Liver (tissue), 9 donors: ENCODE measurements around the gene ADSS2. TPM values are rescaled to one million over a fixed set of nuclear protein-coding genes. Genes with fewer than 3 reads are reported as not detected.

ENCODE experiments used
- DNase-seq: peaks from one replicate; pipeline ENCODE4 v3.0.0-alpha.2; 2017; ENCODE audit warnings: low spot score
- H3K27ac ChIP-seq, 2 donors: one replicate each; pipeline ENCODE4 v1.7.0; 2013; ENCODE audit warnings: inconsistent platforms in 2 of 2, low read length in 2 of 2, control low read depth in 1 of 2, low read depth in 1 of 2, mild to moderate bottlenecking in 1 of 2
- H3K27me3 ChIP-seq, 4 donors: one replicate each; pipeline versions ENCODE4 v1.6.1 to v1.7.0; 2013; ENCODE audit warnings: low read length in 3 of 4, inconsistent platforms in 1 of 4, mild to moderate bottlenecking in 1 of 4, moderate library complexity in 1 of 4; ENCODE audit not compliant: control insufficient read depth in 4 of 4, insufficient read depth in 4 of 4
- H3K36me3 ChIP-seq, 4 donors: one replicate each; pipeline versions ENCODE4 v1.6.1 to v1.7.0; 2013; ENCODE audit warnings: low read length in 3 of 4, mild to moderate bottlenecking in 3 of 4, low read depth in 1 of 4, moderate library complexity in 1 of 4; ENCODE audit not compliant: control insufficient read depth in 4 of 4, insufficient read depth in 3 of 4
- H3K4me1 ChIP-seq, 4 donors: one replicate each; pipeline versions ENCODE4 v1.6.1 to v1.7.0; 2013; ENCODE audit warnings: low read length in 3 of 4, mild to moderate bottlenecking in 3 of 4, moderate library complexity in 1 of 4; ENCODE audit not compliant: control insufficient read depth in 4 of 4, insufficient read depth in 4 of 4
- H3K4me3 ChIP-seq, 3 donors: one replicate each; pipeline versions ENCODE4 v1.6.1 to v1.7.0; 2013; ENCODE audit warnings: low read length in 3 of 3, control low read depth in 1 of 3, low read depth in 1 of 3, mild to moderate bottlenecking in 1 of 3
- H3K9ac ChIP-seq, 2 donors: one replicate each; pipeline ENCODE4 v1.7.0; 2013; ENCODE audit warnings: low read length in 2 of 2, mild to moderate bottlenecking in 2 of 2, moderate library complexity in 2 of 2, control low read depth in 1 of 2, low read depth in 1 of 2
- H3K9me3 ChIP-seq, 4 donors: one replicate each; pipeline versions ENCODE4 v1.6.1 to v1.7.0; 2013; ENCODE audit warnings: low read length in 3 of 4; ENCODE audit not compliant: control insufficient read depth in 4 of 4
- ATF3 ChIP-seq: IDR thresholded peaks from 2 replicates; pipeline ENCODE4 v1.6.1; 2016; ENCODE audit warnings: antibody characterized with exemption
- CTCF ChIP-seq: fragments of 150-350 bp; IDR thresholded peaks from 2 replicates; pipeline ENCODE4 v1.5.1; 2017; ENCODE audit warnings: improper control_type of control experiment, low read depth, low read length; ENCODE audit not compliant: missing input control
- EGR1 ChIP-seq, 2 donors: IDR thresholded peaks; 2 replicates each; pipeline ENCODE4 v1.6.1; 2016 to 2018; ENCODE audit warnings: antibody characterized with exemption in 2 of 2, low read depth in 2 of 2
- FOXA1 ChIP-seq: IDR thresholded peaks from 2 replicates; pipeline ENCODE4 v1.6.1; 2016; ENCODE audit warnings: antibody characterized with exemption
- FOXA2 ChIP-seq: IDR thresholded peaks from 2 replicates; pipeline ENCODE4 v1.6.1; 2016; ENCODE audit warnings: antibody characterized with exemption
- GABPA ChIP-seq, 2 donors: IDR thresholded peaks in 1 of 2; conservative IDR thresholded peaks in 1 of 2; 2 replicates each; pipeline ENCODE4 v1.6.1; 2016; ENCODE audit warnings: antibody characterized with exemption in 2 of 2, mild to moderate bottlenecking in 1 of 2, moderate library complexity in 1 of 2
- HNF4A ChIP-seq, 2 donors: conservative IDR thresholded peaks; 2 replicates each; pipeline ENCODE4 v1.6.1; 2016; ENCODE audit warnings: antibody characterized with exemption in 2 of 2, mild to moderate bottlenecking in 2 of 2
- HNF4G ChIP-seq: IDR thresholded peaks from 2 replicates; pipeline ENCODE4 v1.6.1; 2016; ENCODE audit warnings: antibody characterized with exemption
- JUND ChIP-seq, 2 donors: IDR thresholded peaks; 2 replicates each; pipeline ENCODE4 v1.6.1; 2016; ENCODE audit warnings: antibody characterized with exemption in 2 of 2
- NR2F2 ChIP-seq: IDR thresholded peaks from 2 replicates; pipeline ENCODE4 v1.6.1; 2016; ENCODE audit warnings: antibody characterized with exemption
- RAD21 ChIP-seq, 2 donors: IDR thresholded peaks; 2 replicates each; pipeline ENCODE4 v1.6.1; 2016; ENCODE audit warnings: antibody characterized with exemption in 2 of 2, mild to moderate bottlenecking in 2 of 2
- RXRA ChIP-seq, 2 donors: IDR thresholded peaks; 2 replicates each; pipeline ENCODE4 v1.6.1; 2017 to 2018; ENCODE audit warnings: antibody characterized with exemption in 2 of 2, mild to moderate bottlenecking in 1 of 2
- SP1 ChIP-seq: IDR thresholded peaks from 2 replicates; pipeline ENCODE4 v1.6.1; 2018; ENCODE audit warnings: antibody characterized with exemption, mild to moderate bottlenecking
- TAF1 ChIP-seq: conservative IDR thresholded peaks from 2 replicates; pipeline ENCODE4 v1.6.1; 2016; ENCODE audit warnings: antibody characterized with exemption, mild to moderate bottlenecking
- YY1 ChIP-seq: IDR thresholded peaks from 2 replicates; pipeline ENCODE4 v1.6.1; 2016; ENCODE audit warnings: antibody characterized with exemption, mild to moderate bottlenecking
- ZBTB33 ChIP-seq: IDR thresholded peaks from 2 replicates; pipeline ENCODE4 v1.6.1; 2016; ENCODE audit warnings: antibody characterized with exemption
- WGBS: extraction: QIAGEN DNeasy Blood & Tissue Kit; methylation state at CpG from one replicate; pipeline ENCODE4 v1.1.7; 2013; 5-methylcytosine and 5-hydroxymethylcytosine counted together
- polyA plus RNA-seq, 2 donors: library from polyadenylated mRNA; stranded (reverse) in 1 of 2; unstranded in 1 of 2; fragments of 200-250 nt in 1 of 2; fragments of >200 nt in 1 of 2; fragmentation: Nextera tagmentation in 1 of 2; extraction: Ambion mirVana in 1 of 2; gene quantifications; one replicate each; pipeline versions ENCODE4 v1.2.1 to v1.2.3, GENCODE V29; 2013 to 2015
- total RNA-seq, 2 donors: library from RNA; depleted of rRNA; stranded (reverse); fragments of >200 nt; gene quantifications; one replicate each; pipeline ENCODE4 v1.2.3, GENCODE V29; 2014
- TF ChIP-seq, protein P1 (sequence below): IDR thresholded peaks from 2 replicates; pipeline ENCODE4 v1.6.1; 2016; ENCODE audit warnings: antibody characterized with exemption
- TF ChIP-seq, protein P2 (sequence below): IDR thresholded peaks from 2 replicates; pipeline ENCODE4 v1.6.1; 2016; ENCODE audit warnings: antibody characterized with exemption, mild to moderate bottlenecking
- donor health status: healthy.
- donor health status: healthy.
- donor health status: healthy.
- donor health status: healthy.
- donor health status: healthy.

ADSS2 gene
- total and polyA plus RNA-seq, 4 donors, result 7.3 to 17.3 (median 12.6) TPM

DNA sequence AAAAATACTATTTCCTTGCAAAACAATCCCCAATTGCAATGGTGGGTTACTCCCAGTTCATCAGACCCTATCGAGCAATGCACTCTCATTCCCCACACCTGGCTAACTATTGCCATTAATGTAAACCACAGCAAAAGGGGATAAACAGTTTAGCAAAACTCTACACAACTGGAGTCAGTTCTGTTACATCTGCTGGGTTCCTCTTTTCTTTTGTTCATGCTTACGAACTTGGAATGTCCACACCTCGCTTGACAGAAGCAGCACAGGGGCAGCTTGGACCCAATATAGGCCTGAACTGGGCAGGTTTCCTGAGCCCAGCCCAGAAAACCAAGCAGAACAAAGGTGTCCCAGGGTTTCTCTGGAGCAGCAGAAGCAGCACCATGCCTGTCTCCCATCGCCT lies 57.4 kb downstream of the ADSS2 start:
- no peak overlapping the region for H3K27ac ChIP-seq
- DNase-seq, result no peak
- H3K36me3 ChIP-seq, result no peaks in the 10 kb centered on the region
- no peak overlapping the region for H3K4me3 ChIP-seq
- TF ChIP-seq FOXA2 (no peak), FOXA1 (no peak), RXRA (IDR thresholded peaks at IDR 0.05) (no peak), SP1 (no peak), CTCF (no peak), GABPA (IDR thresholded peaks at IDR 0.05 in 1 of 2, conservative IDR thresholded peaks at IDR 0.05 in 1 of 2) (no peak), HNF4G (no peak), ZBTB33 (no peak), NR2F2 (no peak), HNF4A (conservative IDR thresholded peaks at IDR 0.05) (no peak), YY1 (no peak), JUND (IDR thresholded peaks at IDR 0.05) (no peak), RAD21 (IDR thresholded peaks at IDR 0.05) (no peak), TAF1 (no peak), ATF3 (no peak), EGR1 (IDR thresholded peaks at IDR 0.05; ENCODE audit: low read depth in 2 of 2) (no peak)
- TF ChIP-seq, protein P1, sequence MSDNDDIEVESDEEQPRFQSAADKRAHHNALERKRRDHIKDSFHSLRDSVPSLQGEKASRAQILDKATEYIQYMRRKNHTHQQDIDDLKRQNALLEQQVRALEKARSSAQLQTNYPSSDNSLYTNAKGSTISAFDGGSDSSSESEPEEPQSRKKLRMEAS, result no peak
- TF ChIP-seq, protein P2, sequence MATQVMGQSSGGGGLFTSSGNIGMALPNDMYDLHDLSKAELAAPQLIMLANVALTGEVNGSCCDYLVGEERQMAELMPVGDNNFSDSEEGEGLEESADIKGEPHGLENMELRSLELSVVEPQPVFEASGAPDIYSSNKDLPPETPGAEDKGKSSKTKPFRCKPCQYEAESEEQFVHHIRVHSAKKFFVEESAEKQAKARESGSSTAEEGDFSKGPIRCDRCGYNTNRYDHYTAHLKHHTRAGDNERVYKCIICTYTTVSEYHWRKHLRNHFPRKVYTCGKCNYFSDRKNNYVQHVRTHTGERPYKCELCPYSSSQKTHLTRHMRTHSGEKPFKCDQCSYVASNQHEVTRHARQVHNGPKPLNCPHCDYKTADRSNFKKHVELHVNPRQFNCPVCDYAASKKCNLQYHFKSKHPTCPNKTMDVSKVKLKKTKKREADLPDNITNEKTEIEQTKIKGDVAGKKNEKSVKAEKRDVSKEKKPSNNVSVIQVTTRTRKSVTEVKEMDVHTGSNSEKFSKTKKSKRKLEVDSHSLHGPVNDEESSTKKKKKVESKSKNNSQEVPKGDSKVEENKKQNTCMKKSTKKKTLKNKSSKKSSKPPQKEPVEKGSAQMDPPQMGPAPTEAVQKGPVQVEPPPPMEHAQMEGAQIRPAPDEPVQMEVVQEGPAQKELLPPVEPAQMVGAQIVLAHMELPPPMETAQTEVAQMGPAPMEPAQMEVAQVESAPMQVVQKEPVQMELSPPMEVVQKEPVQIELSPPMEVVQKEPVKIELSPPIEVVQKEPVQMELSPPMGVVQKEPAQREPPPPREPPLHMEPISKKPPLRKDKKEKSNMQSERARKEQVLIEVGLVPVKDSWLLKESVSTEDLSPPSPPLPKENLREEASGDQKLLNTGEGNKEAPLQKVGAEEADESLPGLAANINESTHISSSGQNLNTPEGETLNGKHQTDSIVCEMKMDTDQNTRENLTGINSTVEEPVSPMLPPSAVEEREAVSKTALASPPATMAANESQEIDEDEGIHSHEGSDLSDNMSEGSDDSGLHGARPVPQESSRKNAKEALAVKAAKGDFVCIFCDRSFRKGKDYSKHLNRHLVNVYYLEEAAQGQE, result no peak
- WGBS, result 71% methylated on average over 4 of the region's 4 CpGs
- H3K9me3 ChIP-seq, result no peaks in the 10 kb centered on the region
- no peaks in the 10 kb centered on the region for H3K27me3 ChIP-seq
- H3K9ac ChIP-seq, result no peak overlapping the region
- no peaks in the 10 kb centered on the region for H3K4me1 ChIP-seq
